Heart right ventricle (tissue), 16 donors: ENCODE data around the gene AGAP9. TPM values are rescaled to one million over a fixed set of nuclear protein-coding genes. Genes with fewer than 3 reads are reported as not detected.

Experiments used
- ATAC-seq, 8 donors: fragments of 200-7000 bp; cut with Tn5 transposase; one replicate each; pipeline ENCODE4 v1.9.1; 2020; ENCODE audit warnings: mild to moderate bottlenecking in 8 of 8, moderate library complexity in 8 of 8, moderate number of reproducible peaks in 1 of 8
- DNase-seq, 2 donors: peaks; one replicate each; pipeline ENCODE4 v3.0.0-alpha.2; 2020
- H3K27ac ChIP-seq, 10 donors: fragments of 200-600 bp; sonication (generic) in 2 of 10; one replicate each; pipeline versions ENCODE4 v1.5.0 to v1.8.0; 2020 to 2022; ENCODE audit warnings: mild to moderate bottlenecking in 3 of 10
- H3K27me3 ChIP-seq, 7 donors: fragments of 200-600 bp; one replicate each; pipeline ENCODE4 v1.8.0; 2021 to 2022; ENCODE audit warnings: mild to moderate bottlenecking in 2 of 7
- H3K36me3 ChIP-seq, 9 donors: fragments of 200-600 bp; sonication (generic) in 1 of 9; one replicate each; pipeline versions ENCODE4 v1.5.0 to v1.8.0; 2020 to 2022; ENCODE audit warnings: mild to moderate bottlenecking in 2 of 9
- H3K4me1 ChIP-seq, 9 donors: fragments of 200-600 bp; sonication (generic) in 1 of 9; one replicate each; pipeline versions ENCODE4 v1.5.0 to v1.8.0; 2020 to 2022; ENCODE audit warnings: mild to moderate bottlenecking in 4 of 9
- H3K4me3 ChIP-seq, 10 donors: fragments of 200-600 bp; sonication (generic) in 2 of 10; one replicate each; pipeline versions ENCODE4 v1.5.0 to v1.8.0; 2020 to 2022; ENCODE audit warnings: mild to moderate bottlenecking in 7 of 10, moderate library complexity in 2 of 10
- H3K9me3 ChIP-seq, 11 donors: fragments of 200-600 bp in 10 of 11; sonication (generic) in 2 of 11; one replicate each; pipeline versions ENCODE4 v1.5.0 to v1.8.0; 2013 to 2022; ENCODE audit warnings: mild to moderate bottlenecking in 2 of 11, control low read depth in 1 of 11, moderate library complexity in 1 of 11
- WGBS, 2 donors: extraction: QIAGEN DNeasy Blood & Tissue Kit; methylation state at CpG; one replicate each; pipeline ENCODE4 v1.1.7; 2013; ENCODE audit warnings: inconsistent platforms in 1 of 2; 5-methylcytosine and 5-hydroxymethylcytosine counted together
- intact Hi-C, 10 donors: fragments of 100-400 bp; cut with DNase I; formaldehyde crosslinking; loops; one replicate each; pipeline versions ENCODE4 v1.11.1 to v1.14.2; 2022
- polyA plus RNA-seq, 2 donors: library from polyadenylated mRNA; stranded (reverse); fragments of 200-250 nt; gene quantifications; one replicate each; pipeline ENCODE4 v1.2.3, GENCODE V29; 2013
- total RNA-seq, 10 donors: library from RNA; stranded (reverse); fragmentation: NEBNext Ultra II Directional in 3 of 10; extraction: Animal tissue kit (Norgen Biotek cat#: 25700) in 3 of 10; gene quantifications; one replicate each; pipeline versions ENCODE4 v1.2.1 to v1.2.4, GENCODE V29; 2021 to 2023
- TF ChIP-seq, protein P1 (sequence below), 9 donors: fragments of 200-600 bp; sonication (generic) in 2 of 9; IDR thresholded peaks; one replicate each; pipeline versions ENCODE4 v1.5.0 to v1.8.0; 2021 to 2022; ENCODE audit warnings: antibody characterized with exemption in 9 of 9, mild to moderate bottlenecking in 5 of 9, moderate library complexity in 1 of 9
- donor health status: Arrhythmogenic right ventricular cardiomyopathy.
- donor health status: ischemic (EF 13 %, LVEDD 7.1; RV severe dilation, severe dysfunction).
- donor health status: healthy with polysubstance abuse.
- donor health status: DM: no; HTN: yes; CAD: no.
- donor health status: DM: no; HTN: no; CAD: no.
- donor health status: ischemic (EF 25% LVEDD 6.9; RV normal size, moderate dysfunction).
- donor health status: ischemic (EF 25% LVEDD 5.7; RV mildly dilated, moderate dysfunction).
- donor health status: healthy.
- donor health status: DM: yes; HTN: yes; CAD: no.
- donor health status: Ischemic cardiomyopathy.
- donor health status: ischemic (EF 35%, LVEDD 5.7; RV mildly dilated, moderate dysfunction).
- donor health status: nonischemic (EF 11% LVEDD 7.7; RV severe dilation, severe dysfunction).
- donor health status: DM: yes; HTN: yes; CAD: no.
- donor health status: PGD.
- donor health status: ischemic (EF 29% LVEDD 5.4; RV normal size, mild dysfunction).
- donor health status: nonischemic (EF 23%, LVEDD 6.1; RV moderate dilation, normal function).

AGAP9 gene
- total and polyA plus RNA-seq, 12 donors, result 1.4 to 24.7 (median 2.5) TPM

DNA sequence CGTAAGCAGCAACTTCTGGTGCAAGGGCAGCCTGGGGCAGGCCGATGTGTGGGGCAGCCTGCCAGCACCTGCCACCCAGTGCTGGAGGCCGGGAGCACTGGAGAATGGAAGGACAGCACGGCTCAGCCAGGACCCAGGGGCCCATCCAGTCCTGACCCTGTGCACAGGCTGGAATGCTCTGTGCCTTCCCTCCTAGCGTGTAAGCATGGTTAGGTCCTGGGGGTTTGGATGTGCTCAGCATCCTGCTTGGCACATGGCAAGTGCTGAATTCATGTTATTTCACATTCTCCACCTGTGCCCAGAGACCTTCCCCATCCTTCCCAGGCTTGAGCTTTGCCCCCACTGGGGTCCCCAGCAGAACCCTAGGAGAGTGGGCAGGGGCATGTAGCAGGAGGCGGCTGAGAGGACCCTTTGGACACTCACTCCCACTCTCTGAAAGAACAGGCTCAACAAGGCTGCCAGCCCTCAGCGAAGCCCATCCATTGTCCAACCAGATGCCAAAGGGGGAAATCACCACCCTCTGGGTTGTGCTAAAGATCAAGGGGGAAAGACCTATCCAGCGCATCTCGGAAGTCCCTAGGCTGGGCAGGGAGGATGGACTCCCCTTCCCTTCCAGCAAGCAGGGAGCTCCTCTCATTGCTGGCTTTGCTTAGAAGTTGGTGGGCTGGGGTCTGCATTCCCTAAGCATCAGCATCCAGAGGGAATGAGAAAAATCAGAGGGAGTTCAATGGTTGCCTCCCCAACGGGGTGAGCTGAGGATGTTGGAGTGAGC lies 69.2 kb downstream of the AGAP9 start:
- WGBS, 2 donors, result 74 to 79% methylated on average over 10 of the region's 10 CpGs
- intact Hi-C loops, result no loop called here
- Histone ChIP-seq H3K4me1 (no peaks in the 10 kb centered on the region), H3K27ac (no peak overlapping the region), H3K9me3 (no peaks in the 10 kb centered on the region), H3K27me3 (peaks cover 0 to 11% (median 0%) of the 10 kb centered on the region in 7 donors), H3K4me3 (no peak overlapping the region), H3K36me3 (no peaks in the 10 kb centered on the region)
- no peak for DNase-seq
- TF ChIP-seq, protein P1, sequence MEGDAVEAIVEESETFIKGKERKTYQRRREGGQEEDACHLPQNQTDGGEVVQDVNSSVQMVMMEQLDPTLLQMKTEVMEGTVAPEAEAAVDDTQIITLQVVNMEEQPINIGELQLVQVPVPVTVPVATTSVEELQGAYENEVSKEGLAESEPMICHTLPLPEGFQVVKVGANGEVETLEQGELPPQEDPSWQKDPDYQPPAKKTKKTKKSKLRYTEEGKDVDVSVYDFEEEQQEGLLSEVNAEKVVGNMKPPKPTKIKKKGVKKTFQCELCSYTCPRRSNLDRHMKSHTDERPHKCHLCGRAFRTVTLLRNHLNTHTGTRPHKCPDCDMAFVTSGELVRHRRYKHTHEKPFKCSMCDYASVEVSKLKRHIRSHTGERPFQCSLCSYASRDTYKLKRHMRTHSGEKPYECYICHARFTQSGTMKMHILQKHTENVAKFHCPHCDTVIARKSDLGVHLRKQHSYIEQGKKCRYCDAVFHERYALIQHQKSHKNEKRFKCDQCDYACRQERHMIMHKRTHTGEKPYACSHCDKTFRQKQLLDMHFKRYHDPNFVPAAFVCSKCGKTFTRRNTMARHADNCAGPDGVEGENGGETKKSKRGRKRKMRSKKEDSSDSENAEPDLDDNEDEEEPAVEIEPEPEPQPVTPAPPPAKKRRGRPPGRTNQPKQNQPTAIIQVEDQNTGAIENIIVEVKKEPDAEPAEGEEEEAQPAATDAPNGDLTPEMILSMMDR (IDR thresholded peaks at IDR 0.05), result no peak
- ATAC-seq, result no peak

DNA sequence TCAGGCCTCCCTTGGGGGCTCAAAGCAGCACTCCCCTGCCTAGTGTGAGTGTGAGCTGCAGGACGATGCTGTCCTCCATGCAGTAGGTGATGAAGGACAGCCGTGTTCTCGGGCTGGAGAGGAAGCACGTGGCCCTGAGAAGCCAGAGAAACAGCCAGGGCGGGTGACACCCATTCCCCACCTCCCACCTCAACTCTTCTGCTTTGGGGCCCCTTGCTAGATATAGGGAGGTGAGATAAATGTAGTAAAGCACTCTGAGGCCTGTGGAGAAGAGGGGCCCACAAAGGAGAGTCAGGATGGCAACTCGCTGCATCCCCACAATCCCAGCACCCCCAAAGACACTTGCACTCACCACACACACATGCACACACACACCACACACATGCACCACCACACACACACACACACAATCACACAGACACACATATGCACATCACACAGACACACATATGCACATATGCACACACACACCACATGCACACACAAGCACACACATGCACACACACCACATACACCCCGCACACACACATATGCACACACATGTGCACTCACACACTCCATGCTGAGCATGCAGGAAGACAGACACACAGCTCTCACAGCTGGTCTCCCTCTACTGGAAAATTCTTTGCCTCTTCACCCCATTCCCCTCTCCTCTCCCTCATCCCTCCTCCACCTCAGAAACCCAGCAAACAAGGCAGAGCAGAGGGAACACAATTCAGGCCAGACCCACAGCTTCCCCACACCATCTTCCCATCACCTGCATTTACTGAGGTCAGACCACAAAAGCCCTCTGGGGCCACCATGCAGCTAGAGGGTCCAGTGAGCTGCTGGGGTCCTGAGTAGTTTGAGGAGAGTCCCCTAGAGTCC lies 70.1 kb downstream of the AGAP9 start:
- peak in 1 of 8 donors; percentile 18 for ATAC-seq
- Histone ChIP-seq H3K4me1 (no peaks in the 10 kb centered on the region), H3K36me3 (no peaks in the 10 kb centered on the region), H3K4me3 (no peak overlapping the region), H3K27me3 (peaks cover 0 to 11% (median 0%) of the 10 kb centered on the region in 7 donors), H3K27ac (no peak overlapping the region), H3K9me3 (no peaks in the 10 kb centered on the region)
- DNase-seq, result no peak
- TF ChIP-seq, protein P1 (IDR thresholded peaks at IDR 0.05), result no peak
- WGBS, 2 donors, result 45 to 52% methylated on average over 7 of the region's 7 CpGs
- intact Hi-C loops, result no loop called here

DNA sequence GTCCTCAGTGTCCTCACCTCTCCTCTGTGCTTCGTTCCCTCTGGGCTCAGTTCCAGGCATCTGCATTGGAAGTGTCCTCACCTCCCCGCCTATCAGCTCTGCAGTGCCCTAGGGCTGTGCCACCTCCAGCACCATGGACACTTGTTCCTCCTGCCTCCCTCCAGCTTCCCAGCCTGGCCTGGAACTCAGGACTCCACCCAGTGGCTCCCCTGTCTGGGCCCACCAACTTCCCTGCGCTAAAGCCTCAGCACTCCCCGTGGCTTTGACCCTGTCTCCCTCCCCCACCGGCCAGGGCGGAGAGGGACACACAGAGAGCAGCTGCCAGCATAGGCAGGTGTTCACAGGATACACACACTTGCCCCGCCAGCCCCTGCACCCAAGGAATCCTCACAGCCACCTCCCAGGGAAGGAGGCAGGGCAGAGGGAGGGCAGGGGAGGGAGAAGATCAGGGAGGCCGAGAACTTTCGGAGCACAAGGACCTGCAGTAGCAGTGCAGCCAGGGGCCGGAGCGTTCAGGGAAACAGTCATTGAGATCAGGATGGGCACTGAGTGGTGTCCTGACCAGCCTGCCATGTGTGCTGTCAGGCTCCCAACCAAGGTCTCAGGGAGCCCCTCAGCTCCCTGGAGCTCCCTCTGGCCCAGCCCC lies 70.8 kb downstream of the AGAP9 start:
- H3K4me1 ChIP-seq, result no peaks in the 10 kb centered on the region
- TF ChIP-seq, protein P1 (IDR thresholded peaks at IDR 0.05), result no peak
- DNase-seq (no peak), ATAC-seq (peak in 1 of 8 donors; percentile 13)
- H3K4me3 ChIP-seq, result no peak overlapping the region
- no peak overlapping the region for H3K27ac ChIP-seq
- H3K27me3 ChIP-seq, result peaks cover 0 to 11% (median 0%) of the 10 kb centered on the region in 7 donors
- intact Hi-C loops, result no loop called here
- H3K36me3 ChIP-seq, result no peaks in the 10 kb centered on the region
- 53 to 61% methylated on average over 11 of the region's 11 CpGs for WGBS, 2 donors
- no peaks in the 10 kb centered on the region for H3K9me3 ChIP-seq

DNA sequence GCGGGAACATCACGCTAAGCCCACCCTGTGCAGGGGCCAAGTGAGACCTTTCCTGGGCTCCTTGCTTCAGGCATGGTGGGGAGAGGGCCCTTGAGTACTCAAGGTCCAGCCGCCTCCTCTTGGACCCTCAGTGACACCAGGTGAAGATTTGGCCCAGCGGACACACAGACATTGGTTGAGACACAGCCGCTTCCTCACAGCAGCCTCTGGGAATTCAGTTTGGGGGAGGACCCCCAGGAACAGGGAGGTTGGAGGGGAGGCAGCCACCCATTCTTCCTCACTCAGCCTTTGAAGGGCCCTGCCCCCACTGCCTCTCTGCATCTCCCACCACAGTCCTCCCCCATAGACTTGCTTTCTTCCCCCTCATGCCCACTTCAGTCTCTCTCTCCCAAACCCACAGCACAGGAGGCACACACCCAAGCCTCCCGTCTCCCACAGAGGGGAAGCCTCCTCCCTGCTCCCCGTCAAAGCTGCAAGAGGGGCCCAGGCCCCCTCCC lies 71.4 kb downstream of the AGAP9 start:
- TF ChIP-seq, protein P1 (IDR thresholded peaks at IDR 0.05), result no peak
- no peaks in the 10 kb centered on the region for H3K4me1 ChIP-seq
- H3K9me3 ChIP-seq, result peaks cover 0 to under 1% (median 0%) of the 10 kb centered on the region in 11 donors
- no peak overlapping the region for H3K27ac ChIP-seq
- intact Hi-C loops, result no loop called here
- H3K36me3 ChIP-seq, result no peaks in the 10 kb centered on the region
- DNase-seq (no peak), ATAC-seq (no peak)
- peaks cover 0 to 11% (median 0%) of the 10 kb centered on the region in 7 donors for H3K27me3 ChIP-seq
- H3K4me3 ChIP-seq, result no peak overlapping the region
- WGBS, 2 donors, result 85 to 86% methylated on average over 7 of the region's 7 CpGs
